Fibroblast of lung (primary cell): ENCODE data around the gene IQCF2.

ENCODE experiments used
- EZH2 ChIP-seq: IDR thresholded peaks from 2 replicates; pipeline ENCODE4 v1.5.1; 2012; ENCODE audit warnings: low read length, control low read depth, mild to moderate bottlenecking; ENCODE audit errors: missing control alignments
- TF ChIP-seq, protein P1 (sequence below), 2 donors: IDR thresholded peaks in 1 of 2; conservative IDR thresholded peaks in 1 of 2; 1 replicate in 1 of 2; 2 replicates in 1 of 2; pipeline ENCODE4 v1.5.1; 2011 to 2012; ENCODE audit warnings: low read length in 2 of 2, control low read depth in 1 of 2, inconsistent platforms in 1 of 2, low read depth in 1 of 2, mild to moderate bottlenecking in 1 of 2

DNA sequence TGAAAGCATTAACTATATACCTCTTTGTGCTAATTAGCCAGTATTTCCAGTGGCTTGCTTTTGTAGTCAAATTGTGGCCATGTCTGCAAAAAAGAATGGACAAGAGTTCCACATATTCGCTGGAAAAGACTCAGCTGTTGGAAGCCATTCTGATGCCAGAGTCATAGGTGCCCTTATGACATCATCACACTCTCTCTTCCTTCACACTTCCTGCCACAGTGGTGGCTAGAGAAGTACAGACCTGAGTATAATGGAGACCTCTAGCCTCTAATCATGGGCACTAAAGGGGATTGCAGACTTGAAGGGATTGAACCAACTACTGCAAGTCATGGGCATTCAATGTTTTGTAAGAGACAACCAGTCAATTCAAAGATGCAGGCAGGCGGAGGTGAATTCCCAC, 44.0 kb upstream of the IQCF2 start:
- TF ChIP-seq, protein P1, sequence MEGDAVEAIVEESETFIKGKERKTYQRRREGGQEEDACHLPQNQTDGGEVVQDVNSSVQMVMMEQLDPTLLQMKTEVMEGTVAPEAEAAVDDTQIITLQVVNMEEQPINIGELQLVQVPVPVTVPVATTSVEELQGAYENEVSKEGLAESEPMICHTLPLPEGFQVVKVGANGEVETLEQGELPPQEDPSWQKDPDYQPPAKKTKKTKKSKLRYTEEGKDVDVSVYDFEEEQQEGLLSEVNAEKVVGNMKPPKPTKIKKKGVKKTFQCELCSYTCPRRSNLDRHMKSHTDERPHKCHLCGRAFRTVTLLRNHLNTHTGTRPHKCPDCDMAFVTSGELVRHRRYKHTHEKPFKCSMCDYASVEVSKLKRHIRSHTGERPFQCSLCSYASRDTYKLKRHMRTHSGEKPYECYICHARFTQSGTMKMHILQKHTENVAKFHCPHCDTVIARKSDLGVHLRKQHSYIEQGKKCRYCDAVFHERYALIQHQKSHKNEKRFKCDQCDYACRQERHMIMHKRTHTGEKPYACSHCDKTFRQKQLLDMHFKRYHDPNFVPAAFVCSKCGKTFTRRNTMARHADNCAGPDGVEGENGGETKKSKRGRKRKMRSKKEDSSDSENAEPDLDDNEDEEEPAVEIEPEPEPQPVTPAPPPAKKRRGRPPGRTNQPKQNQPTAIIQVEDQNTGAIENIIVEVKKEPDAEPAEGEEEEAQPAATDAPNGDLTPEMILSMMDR (conservative IDR thresholded peaks at IDR 0.05 in 1 of 2, IDR thresholded peaks at IDR 0.05 in 1 of 2; ENCODE audit: low read depth in 1 of 2, low read length in 2 of 2) = no peak
- TF ChIP-seq EZH2 = no peak
